OCI-LY7 (cell line): Measurements from ENCODE around the gene ZDHHC21. TPM values are rescaled to one million over a fixed set of nuclear protein-coding genes. Genes with fewer than 3 reads are reported as not detected.

ENCODE experiments used
- BruUV-seq: library from RNA; stranded (reverse); fragments of 400-500 nt; replicated peaks from 2 replicates; lab custom pipeline; 2021; lab: Mats Ljungman, UMichigan
- CTCF ChIA-PET: fragments of 300-600 bp; sonication (Branson Sonifier 250); formaldehyde crosslinking; loops from one replicate; lab custom pipeline; 2022; ENCODE audit warnings: antibody characterized with exemption; ENCODE audit not compliant: unreplicated experiment; lab: Charles Lee
- POLR2A ChIA-PET: fragments of 300-600 bp; sonication (Branson Sonifier 250); formaldehyde crosslinking; loops from one replicate; lab custom pipeline; 2022; ENCODE audit warnings: antibody characterized with exemption; lab: Charles Lee
- DNase-seq: peaks from one replicate; pipeline ENCODE4 v3.0.0-alpha.2; 2015; ENCODE audit warnings: low spot score
- H2AFZ ChIP-seq: fragments of 200-600 bp; sonication (generic), shearing (Covaris generic); 2 replicates; pipeline ENCODE4 v1.6.1; 2014; ENCODE audit warnings: mild to moderate bottlenecking, antibody characterized with exemption, low read length, moderate library complexity
- H3K27ac ChIP-seq: fragments of 200-600 bp; sonication (generic); 2 replicates; pipeline ENCODE4 v1.5.1; 2014; ENCODE audit warnings: mixed run types, low read depth, mild to moderate bottlenecking, moderate library complexity, low read length, inconsistent platforms; ENCODE audit not compliant: poor library complexity, severe bottlenecking
- H3K36me3 ChIP-seq: fragments of 200-600 bp; sonication (generic); 2 replicates; pipeline ENCODE4 v1.6.1; 2014; ENCODE audit warnings: mild to moderate bottlenecking, antibody characterized with exemption, low read length, moderate library complexity, mixed read lengths; ENCODE audit not compliant: insufficient read depth
- H3K4me1 ChIP-seq: fragments of 200-600 bp; sonication (generic); 2 replicates; pipeline ENCODE4 v1.5.1; 2014; ENCODE audit warnings: mild to moderate bottlenecking, low read length; ENCODE audit not compliant: insufficient read depth, poor library complexity, severe bottlenecking
- H3K4me2 ChIP-seq: fragments of 200-600 bp; sonication (generic); 2 replicates; pipeline ENCODE4 v1.6.1; 2014; ENCODE audit warnings: mild to moderate bottlenecking, low read length
- H3K4me3 ChIP-seq: fragments of 200-600 bp; sonication (generic); 2 replicates; pipeline ENCODE4 v1.5.1; 2014; ENCODE audit warnings: mild to moderate bottlenecking, low read depth, low read length; ENCODE audit not compliant: poor library complexity, severe bottlenecking
- H3K79me2 ChIP-seq: fragments of 200-600 bp; sonication (generic); 2 replicates; pipeline ENCODE4 v1.6.1; 2016; ENCODE audit warnings: low read depth, mild to moderate bottlenecking, low read length, moderate library complexity, mixed read lengths; ENCODE audit not compliant: insufficient read depth
- H3K9me2 ChIP-seq: fragments of 200-600 bp; sonication (generic); 2 replicates; pipeline ENCODE4 v1.6.1; 2016; ENCODE audit warnings: mild to moderate bottlenecking, low read length, mixed read lengths; ENCODE audit not compliant: insufficient read depth
- H3K9me3 ChIP-seq: fragments of 200-600 bp; sonication (generic); 2 replicates; pipeline ENCODE4 v1.6.1; 2014; ENCODE audit warnings: mild to moderate bottlenecking, mixed run types, low read length, mixed read lengths
- H4K20me1 ChIP-seq: fragments of 200-600 bp; sonication (generic); 2 replicates; pipeline ENCODE4 v1.6.1; 2014; ENCODE audit warnings: mild to moderate bottlenecking, antibody characterized with exemption, low read length, moderate library complexity, mixed read lengths; ENCODE audit not compliant: insufficient read depth
- CTCF ChIP-seq: fragments of 200-600 bp; sonication (generic); conservative IDR thresholded peaks from 2 replicates; pipeline ENCODE4 v1.5.1; 2014; ENCODE audit warnings: mild to moderate bottlenecking, antibody characterized with exemption, low read length, moderate library complexity, mixed read lengths
- EZH2phosphoT487 ChIP-seq: fragments of 200-600 bp; sonication (generic); IDR thresholded peaks from 2 replicates; pipeline ENCODE4 v1.6.1; 2018; ENCODE audit warnings: low read depth, borderline replicate concordance, mild to moderate bottlenecking, mixed run types, antibody characterized with exemption, low read length, moderate library complexity, mixed read lengths
- intact Hi-C: fragments of 100-400 bp; cut with micrococcal nuclease; formaldehyde crosslinking; loops from one replicate; pipeline ENCODE4 v1.10.0; 2022; ENCODE audit not compliant: unreplicated experiment
- total RNA-seq, 2 experiments: library from RNA; depleted of rRNA in 1 of 2; stranded (reverse); fragments of >200 nt in 1 of 2; shearing (Covaris generic) in 1 of 2; gene quantifications; 2 replicates each; pipeline ENCODE4 v1.2.3, GENCODE V29; 2014 to 2022

Gene ZDHHC21
- total RNA-seq, 2 experiments from 2014 or later, result 13.0 to 16.2 TPM

DNA sequence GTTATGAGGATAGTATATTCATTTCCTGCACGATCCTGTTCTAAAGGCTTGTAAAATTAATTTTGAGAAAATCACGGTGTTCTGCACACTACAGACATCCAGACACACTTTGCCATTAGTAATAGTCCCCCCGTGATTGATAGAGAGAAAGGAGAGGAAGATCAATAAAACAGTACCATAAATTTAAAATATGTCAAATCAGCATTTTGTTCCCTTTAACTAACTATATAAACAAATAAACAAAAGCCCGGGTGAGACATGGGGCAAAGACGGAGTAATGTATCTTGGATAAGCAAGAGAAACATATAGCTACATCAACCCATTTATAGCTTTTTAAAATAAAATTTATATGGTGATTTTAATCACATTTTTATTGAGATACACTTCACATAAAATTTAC lies 39.9 kb upstream of the ZDHHC21 start:
- POLR2A ChIA-PET, result no interaction called here
- H3K4me2 ChIP-seq, result no peak overlapping the region
- no peak overlapping the region for H2AFZ ChIP-seq
- no peaks in the 10 kb centered on the region for H3K9me3 ChIP-seq
- H3K9me2 ChIP-seq, result no peaks in the 10 kb centered on the region
- BruUV-seq, result no TSS peak
- H3K27ac ChIP-seq, result no peak overlapping the region
- no peaks in the 10 kb centered on the region for H4K20me1 ChIP-seq
- no peaks in the 10 kb centered on the region for H3K36me3 ChIP-seq
- CTCF ChIA-PET, result no interaction called here
- no peak for TF ChIP-seq EZH2phosphoT487
- no peak overlapping the region for H3K4me3 ChIP-seq
- no peaks in the 10 kb centered on the region for H3K79me2 ChIP-seq
- intact Hi-C loops, result no loop called here
- DNase-seq, result no peak
- no peaks in the 10 kb centered on the region for H3K4me1 ChIP-seq

DNA sequence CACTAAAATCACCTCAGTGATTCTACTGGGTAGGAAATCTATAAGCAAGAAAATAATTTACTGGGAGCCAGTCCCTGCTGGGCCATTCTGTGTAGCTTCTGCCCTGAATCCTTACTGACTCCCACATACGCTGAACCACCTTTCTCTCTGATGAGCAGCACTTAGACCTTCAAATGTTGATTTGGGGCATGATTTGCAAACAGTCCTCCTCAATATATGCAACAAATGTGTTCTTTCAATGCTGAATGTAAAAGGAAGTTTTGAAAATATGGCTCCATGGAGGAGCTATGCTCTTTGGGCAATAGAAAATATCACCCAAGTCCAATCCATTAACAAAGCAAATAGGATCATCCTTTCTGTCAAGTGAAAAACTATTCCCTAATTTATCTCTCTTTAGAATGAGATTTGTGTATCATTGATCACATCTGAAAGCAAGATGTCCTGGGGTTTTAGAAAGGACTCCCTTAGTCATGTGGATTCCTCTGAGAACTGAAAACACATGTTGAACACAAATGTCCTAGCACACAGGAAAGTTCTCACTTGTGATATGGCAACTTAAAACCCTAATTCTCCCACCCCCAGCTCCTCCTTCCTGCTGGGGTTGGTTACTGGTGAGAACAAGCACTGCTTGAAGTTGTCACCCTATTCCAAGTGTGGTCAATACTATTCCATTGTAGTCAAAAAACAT lies 38.2 kb upstream of the ZDHHC21 start:
- H4K20me1 ChIP-seq, result no peaks in the 10 kb centered on the region
- no peak overlapping the region for H3K4me3 ChIP-seq
- H3K36me3 ChIP-seq, result no peaks in the 10 kb centered on the region
- BruUV-seq, result no TSS peak
- no peaks in the 10 kb centered on the region for H3K4me1 ChIP-seq
- no peaks in the 10 kb centered on the region for H3K79me2 ChIP-seq
- POLR2A ChIA-PET, result interaction anchor here (0.7 kb wide), 1 partner anchor 349 kb away, joined by 3 read pairs; no protein-coding TSS in a partner anchor
- H3K27ac ChIP-seq, result no peak overlapping the region
- CTCF ChIA-PET, result no interaction called here
- H3K4me2 ChIP-seq, result no peak overlapping the region
- intact Hi-C loops, result no loop called here
- DNase-seq, result no peak
- no peaks in the 10 kb centered on the region for H3K9me3 ChIP-seq
- TF ChIP-seq EZH2phosphoT487, result no peak
- TF ChIP-seq CTCF, result no peak
- no peak overlapping the region for H2AFZ ChIP-seq
- no peaks in the 10 kb centered on the region for H3K9me2 ChIP-seq

- Histone ChIP-seq H2AFZ (no peak overlapping the region), H3K4me1 (no peaks in the 10 kb centered on the region), H3K4me2 (no peak overlapping the region), H3K4me3 (no peak overlapping the region), H3K36me3 (no peaks in the 10 kb centered on the region), H3K79me2 (no peaks in the 10 kb centered on the region), H4K20me1 (no peaks in the 10 kb centered on the region), H3K9me3 (no peaks in the 10 kb centered on the region), H3K27ac (no peak overlapping the region), H3K9me2 (no peaks in the 10 kb centered on the region)
- CTCF ChIA-PET, result no interaction called here
- TF ChIP-seq EZH2phosphoT487, result no peak
- TF ChIP-seq CTCF, result no peak
- DNase-seq, result no peak
- no TSS peak for BruUV-seq
- POLR2A ChIA-PET, result interaction anchor here (0.6 kb wide), 1 partner anchor 19 kb away, joined by 3 read pairs; no protein-coding TSS in a partner anchor
- intact Hi-C loops, result no loop called here
Measured at GRCh38 chr9:14730461-14730898, 37.2 kb upstream of the ZDHHC21 start.
